Measurements from ENCODE around the gene MKNK2.

The MKNK2 gene

GRCh38 chr19:2064788-2065524, 13.9 kb upstream of the MKNK2 start:
- H3K4me3 Mint-ChIP-seq = no peak overlapping the region
- no peaks in the 10 kb centered on the region for H3K9me3 Mint-ChIP-seq
- H3K27ac Mint-ChIP-seq = no peak overlapping the region
- H3K4me1 Mint-ChIP-seq = peaks cover 30% of the 10 kb centered on the region
- H3K27me3 Mint-ChIP-seq = no peaks in the 10 kb centered on the region
- no peaks in the 10 kb centered on the region for H3K36me3 Mint-ChIP-seq

GRCh38 chr19:2064395-2064787, 13.3 kb upstream of the MKNK2 start:
- Mint-ChIP-seq H3K4me3 (no peak overlapping the region), H3K9me3 (no peaks in the 10 kb centered on the region), H3K4me1 (peaks cover 27% of the 10 kb centered on the region), H3K36me3 (no peaks in the 10 kb centered on the region), H3K27me3 (no peaks in the 10 kb centered on the region), H3K27ac (no peak overlapping the region)

GRCh38 chr19:2063824-2064223, 12.8 kb upstream of the MKNK2 start:
- H3K4me1 Mint-ChIP-seq = peaks cover 31% of the 10 kb centered on the region
- no peaks in the 10 kb centered on the region for H3K36me3 Mint-ChIP-seq
- H3K27ac Mint-ChIP-seq = peak overlapping the region; percentile 46
- H3K9me3 Mint-ChIP-seq = no peaks in the 10 kb centered on the region
- H3K27me3 Mint-ChIP-seq = no peaks in the 10 kb centered on the region
- no peak overlapping the region for H3K4me3 Mint-ChIP-seq

GRCh38 chr19:2062770-2063169, 11.7 kb upstream of the MKNK2 start:
- no peaks in the 10 kb centered on the region for H3K36me3 Mint-ChIP-seq
- peak overlapping the region; percentile 17 for H3K27ac Mint-ChIP-seq
- H3K9me3 Mint-ChIP-seq = no peaks in the 10 kb centered on the region
- H3K4me1 Mint-ChIP-seq = peaks cover 37% of the 10 kb centered on the region
- no peaks in the 10 kb centered on the region for H3K27me3 Mint-ChIP-seq
- H3K4me3 Mint-ChIP-seq = peak overlapping the region; percentile 90

DNA sequence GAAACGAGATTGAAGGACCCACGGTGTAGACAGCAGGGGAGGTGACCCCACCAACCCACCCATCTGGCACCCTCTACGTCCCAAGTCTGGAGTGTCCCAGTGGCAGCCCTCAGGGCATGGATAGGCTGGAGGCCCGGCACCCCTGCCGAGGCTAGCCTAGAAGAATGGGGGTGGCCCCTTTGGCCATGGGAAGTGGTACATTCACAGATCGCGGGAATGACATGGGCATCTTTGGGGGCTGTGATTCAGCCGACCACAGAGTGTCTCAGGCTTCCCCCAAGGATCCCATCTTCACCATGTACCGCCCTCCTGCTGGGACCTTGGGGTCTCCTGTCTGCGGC, 11.3 kb upstream of the MKNK2 start:
- H3K36me3 Mint-ChIP-seq = no peaks in the 10 kb centered on the region
- peak overlapping the region; percentile 90 for H3K4me3 Mint-ChIP-seq
- H3K9me3 Mint-ChIP-seq = no peaks in the 10 kb centered on the region
- H3K27ac Mint-ChIP-seq = peak overlapping the region; percentile 17
- no peaks in the 10 kb centered on the region for H3K27me3 Mint-ChIP-seq
- peaks cover 37% of the 10 kb centered on the region for H3K4me1 Mint-ChIP-seq

DNA sequence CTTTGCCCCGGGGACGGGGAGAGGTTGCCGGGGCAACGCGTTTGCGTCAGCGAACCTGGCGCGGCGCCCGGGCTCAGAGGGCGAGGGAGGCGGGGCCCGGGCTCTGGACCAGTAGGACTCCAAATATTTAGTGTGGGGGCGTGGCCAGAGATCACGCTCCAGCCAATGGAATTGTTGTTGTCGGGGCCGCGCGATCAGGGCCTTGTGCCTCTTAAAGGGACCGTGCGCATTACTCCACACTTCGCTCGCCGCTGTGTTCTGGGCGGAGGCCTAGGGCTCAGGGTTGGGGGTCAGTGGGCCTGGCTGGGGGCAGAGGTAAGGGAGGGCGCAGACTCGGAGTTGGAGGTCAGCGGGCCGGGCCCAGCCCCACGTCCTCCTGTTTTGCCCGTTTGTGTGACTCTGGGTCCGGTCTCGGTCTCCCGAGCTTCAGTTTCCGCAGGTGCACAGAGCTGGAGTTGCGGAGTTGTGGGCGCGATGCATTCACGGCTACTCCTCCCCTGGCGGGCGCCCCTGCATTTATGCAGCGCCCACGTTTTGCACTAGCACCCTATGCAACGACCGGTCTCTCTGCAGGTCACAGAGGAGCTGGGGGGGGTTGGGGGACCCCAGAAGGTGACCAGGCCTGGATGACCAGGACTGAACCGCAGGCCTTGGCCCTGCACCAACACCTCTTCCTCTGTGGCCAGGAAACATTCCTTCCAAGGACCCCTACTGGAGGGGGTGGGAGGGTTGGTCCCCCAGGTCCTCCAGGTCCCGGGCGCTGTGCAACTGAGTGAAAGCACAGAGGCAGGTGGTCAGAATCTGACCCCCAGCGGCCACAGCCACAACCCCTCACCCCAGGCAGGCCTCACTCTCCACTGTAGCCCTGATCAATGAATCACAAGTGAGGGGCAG, 10.7 kb upstream of the MKNK2 start:
- Mint-ChIP-seq H3K36me3 (no peaks in the 10 kb centered on the region), H3K27me3 (no peaks in the 10 kb centered on the region), H3K9me3 (no peaks in the 10 kb centered on the region), H3K27ac (peak overlapping the region; percentile 94), H3K4me3 (peak overlapping the region; percentile 90), H3K4me1 (peaks cover 44% of the 10 kb centered on the region)

DNA sequence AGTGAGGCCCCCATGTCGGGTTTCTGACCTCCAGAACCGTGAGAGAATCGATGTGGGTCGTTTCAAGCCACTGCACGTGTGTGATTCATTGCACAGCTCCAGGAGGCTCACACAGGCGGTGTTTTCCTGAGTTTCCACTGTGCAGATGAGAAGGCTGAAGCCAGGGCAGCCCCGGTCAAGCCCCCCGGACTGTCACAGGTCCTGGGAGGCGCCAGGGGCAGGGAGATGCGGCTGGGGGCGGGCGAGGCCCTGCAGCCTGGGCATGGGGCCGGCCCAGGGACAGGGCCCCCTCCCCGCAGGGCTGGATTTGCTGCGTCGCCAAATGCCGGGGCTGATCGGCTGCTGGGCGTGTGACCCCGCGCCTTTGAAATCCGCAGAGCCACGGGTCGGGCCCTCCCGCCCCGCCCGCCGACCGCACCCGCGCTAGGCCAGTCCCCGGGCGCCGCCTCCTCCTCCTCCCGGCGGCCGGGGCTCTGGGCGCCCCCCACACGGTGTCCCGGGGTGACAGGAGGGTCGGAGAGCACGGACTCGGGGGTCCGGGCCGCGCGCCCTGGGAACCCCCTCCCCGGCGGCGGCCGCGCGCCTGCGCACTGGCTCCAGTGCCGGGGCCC, 9.9 kb upstream of the MKNK2 start:
- Mint-ChIP-seq H3K27ac (peak overlapping the region; percentile 98), H3K9me3 (no peaks in the 10 kb centered on the region), H3K4me1 (peaks cover 48% of the 10 kb centered on the region)

GRCh38 chr19:2059422-2060201, 8.6 kb upstream of the MKNK2 start:
- Mint-ChIP-seq H3K27me3 (no peaks in the 10 kb centered on the region), H3K4me1 (peaks cover 59% of the 10 kb centered on the region), H3K27ac (peak overlapping the region; percentile 98), H3K4me3 (peak overlapping the region; percentile 89), H3K36me3 (no peaks in the 10 kb centered on the region), H3K9me3 (no peaks in the 10 kb centered on the region)

More for the DNA sequence above, 9.9 kb upstream of the MKNK2 start:
- Mint-ChIP-seq H3K27me3 (no peaks in the 10 kb centered on the region), H3K4me3 (peak overlapping the region; percentile 90), H3K36me3 (no peaks in the 10 kb centered on the region)

GRCh38 chr19:2058570-2059421, 7.8 kb upstream of the MKNK2 start:
- no peaks in the 10 kb centered on the region for H3K36me3 Mint-ChIP-seq
- peaks cover 59% of the 10 kb centered on the region for H3K4me1 Mint-ChIP-seq
- H3K27ac Mint-ChIP-seq = peak overlapping the region; percentile 65
- H3K27me3 Mint-ChIP-seq = no peaks in the 10 kb centered on the region
- H3K4me3 Mint-ChIP-seq = peak overlapping the region; percentile 11
- no peaks in the 10 kb centered on the region for H3K9me3 Mint-ChIP-seq

DNA sequence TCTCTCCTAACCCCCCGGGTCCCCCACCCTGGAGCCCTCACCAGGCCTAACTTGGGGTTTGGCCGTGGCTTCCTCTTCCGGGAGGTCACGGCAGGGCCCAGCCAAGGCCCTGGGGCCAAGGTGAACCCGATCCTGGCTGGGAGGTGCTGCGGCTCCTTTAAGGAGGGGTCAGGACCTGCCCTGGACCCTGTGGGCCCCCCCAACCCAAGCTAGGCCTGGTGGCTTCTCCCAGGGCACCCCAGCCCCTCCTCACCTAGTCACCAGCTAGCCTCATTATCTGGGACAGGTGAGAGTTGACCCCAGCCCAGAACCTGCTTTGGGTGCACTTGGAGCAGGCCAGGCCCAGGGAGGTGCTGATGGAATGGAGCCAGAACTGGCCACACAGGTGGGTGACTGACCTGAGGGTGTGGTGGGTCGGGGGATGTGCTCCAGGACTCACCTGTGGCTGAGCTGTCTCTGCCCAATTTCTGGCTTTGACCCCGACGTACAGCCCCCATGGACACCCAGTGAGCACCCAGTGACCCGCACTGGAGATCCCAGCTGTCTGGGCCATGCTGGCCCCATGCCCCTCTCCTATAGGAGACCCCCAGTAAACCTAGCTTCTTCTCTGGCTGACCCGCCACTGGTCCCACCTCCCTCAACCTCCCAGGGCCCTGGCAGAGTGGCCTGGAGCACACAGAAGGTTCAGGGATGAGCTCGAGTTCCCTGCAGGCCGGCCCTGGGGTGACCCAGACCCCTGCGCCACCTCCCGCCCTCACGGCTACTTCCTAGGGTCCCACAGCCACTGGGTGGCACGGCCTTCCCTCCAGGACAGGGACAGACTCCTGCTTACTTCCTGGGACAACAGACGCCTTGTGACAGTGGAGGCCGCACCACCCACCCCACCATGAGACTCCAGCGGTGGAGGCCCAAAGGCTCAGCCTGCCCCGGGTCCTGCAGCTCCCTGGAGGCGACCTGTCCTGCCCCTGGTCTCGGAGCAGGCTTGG, 6.7 kb upstream of the MKNK2 start:
- no peaks in the 10 kb centered on the region for H3K27me3 Mint-ChIP-seq
- H3K4me3 Mint-ChIP-seq = no peak overlapping the region
- peak overlapping the region; percentile 87 for H3K27ac Mint-ChIP-seq
- H3K36me3 Mint-ChIP-seq = no peaks in the 10 kb centered on the region
- H3K9me3 Mint-ChIP-seq = no peaks in the 10 kb centered on the region
- peaks cover 55% of the 10 kb centered on the region for H3K4me1 Mint-ChIP-seq

- Mint-ChIP-seq H3K4me1 (peaks cover 52% of the 10 kb centered on the region), H3K9me3 (no peaks in the 10 kb centered on the region), H3K27me3 (no peaks in the 10 kb centered on the region), H3K36me3 (no peaks in the 10 kb centered on the region), H3K4me3 (no peak overlapping the region), H3K27ac (peak overlapping the region; percentile 87)
Observed at GRCh38 chr19:2056837-2057192, 5.8 kb upstream of the MKNK2 start.

DNA sequence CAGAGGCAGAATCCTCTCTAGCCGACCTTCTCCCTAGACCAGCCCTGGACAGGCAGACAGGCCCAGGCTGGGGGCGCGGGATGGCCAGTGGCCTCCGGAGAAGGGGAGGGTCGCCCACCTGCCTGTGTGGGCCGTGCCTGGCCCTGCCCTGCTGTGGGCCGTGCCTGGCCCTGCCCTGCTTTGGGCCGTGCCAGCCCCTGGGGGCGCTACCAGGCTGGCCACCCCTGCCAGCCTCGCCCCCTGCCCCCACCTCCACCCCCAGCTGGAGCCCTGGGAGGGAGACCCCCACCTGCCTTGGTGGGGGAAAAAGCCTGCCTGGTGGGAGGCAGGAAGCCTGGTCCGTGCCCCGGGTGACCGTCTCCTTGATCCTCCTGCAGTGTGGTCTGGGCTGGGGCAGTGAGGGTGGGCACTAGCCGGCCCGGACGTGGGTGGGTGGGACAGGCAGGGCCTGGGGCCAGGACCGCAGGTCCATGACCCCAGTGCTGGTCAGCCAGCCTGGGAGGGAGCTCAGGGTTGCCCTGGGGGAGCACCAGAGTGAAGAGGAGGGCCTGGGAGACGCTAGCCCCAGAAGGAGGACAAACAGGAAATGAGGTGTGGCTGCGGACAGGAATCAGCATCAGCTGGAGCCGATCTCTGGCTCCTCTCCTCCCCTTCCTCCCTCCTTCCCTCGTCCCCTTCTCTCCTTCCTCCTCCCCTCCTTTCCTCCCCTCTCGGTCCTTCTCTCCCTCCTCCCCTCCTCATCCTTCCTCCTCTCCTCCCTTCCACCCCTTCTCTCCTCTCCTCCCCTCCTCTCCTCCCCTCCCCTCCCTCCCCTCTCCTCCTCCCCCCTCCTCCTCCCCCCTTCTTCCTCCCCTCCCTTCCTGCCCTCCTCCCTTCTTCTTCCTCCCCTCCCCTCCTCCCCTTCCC, 5.1 kb upstream of the MKNK2 start:
- Mint-ChIP-seq H3K36me3 (no peaks in the 10 kb centered on the region), H3K4me3 (peak overlapping the region; percentile 60), H3K27ac (peak overlapping the region; percentile 89), H3K9me3 (no peaks in the 10 kb centered on the region), H3K27me3 (no peaks in the 10 kb centered on the region), H3K4me1 (peaks cover 55% of the 10 kb centered on the region)

- peak overlapping the region; percentile 89 for H3K27ac Mint-ChIP-seq
- H3K27me3 Mint-ChIP-seq = no peaks in the 10 kb centered on the region
- H3K9me3 Mint-ChIP-seq = no peaks in the 10 kb centered on the region
- H3K4me3 Mint-ChIP-seq = no peak overlapping the region
- H3K4me1 Mint-ChIP-seq = peaks cover 48% of the 10 kb centered on the region
- H3K36me3 Mint-ChIP-seq = no peaks in the 10 kb centered on the region
Observed at GRCh38 chr19:2054763-2055162, 3.7 kb upstream of the MKNK2 start.
